ENCODE measurements around the gene SLC29A1. TPM values are rescaled to one million over a fixed set of nuclear protein-coding genes. Genes with fewer than 3 reads are reported as not detected.
A peak's percentile ranks its signal among the peaks of the same experiment; 100 is the strongest.

SLC29A1 gene
- total and polyA plus RNA-seq, 9 of the 15 experiments (the other 6 are each of a cell fraction or from before 2014, with no cell fraction given) = 18.9 to 170 (median 57.7) TPM

GRCh38 chr6:44202332-44202971 is 20.9 kb upstream of the SLC29A1 start:
- Histone ChIP-seq H3K27ac (ENCODE audit: extremely low read depth, low read depth, low read length) (no peak overlapping the region), H3K4me1 (replicated peaks in 1 of 2; ENCODE audit: control insufficient read depth in 2 of 2, insufficient read depth in 2 of 2, low read length in 2 of 2) (peaks cover 34 to 47% of the 10 kb centered on the region in 2 experiments), H3K9me3 (replicated peaks; ENCODE audit: control insufficient read depth, insufficient read depth, low read depth, low read length) (no peaks in the 10 kb centered on the region), H3K4me3 (no peak overlapping the region), H3K9me1 (ENCODE audit: control insufficient read depth, insufficient read depth, low read length) (no peaks in the 10 kb centered on the region), H2AFZ (ENCODE audit: low read depth, low read length) (peak overlapping the region; percentile 91), H3K36me3 (ENCODE audit: control insufficient read depth, insufficient read depth, low read length) (no peaks in the 10 kb centered on the region), H3K9ac (ENCODE audit: insufficient read depth in 1 of 2, low read depth in 2 of 2, low read length in 2 of 2) (peak overlapping the region; percentile 46 to 82; a peak in 2 of 4 replicates), H3K79me2 (ENCODE audit: control insufficient read depth, insufficient read depth, low read length) (no peaks in the 10 kb centered on the region), H3K4me2 (ENCODE audit: insufficient read depth, low read length) (0 out of 2 replicates have a peak overlapping the region, but pooled peaks have one; percentile 54), H4K20me1 (replicated peaks; ENCODE audit: control insufficient read depth, insufficient read depth, low read length) (no peaks in the 10 kb centered on the region), H3K27me3 (ENCODE audit: control insufficient read depth in 2 of 2, insufficient read depth in 2 of 2, low read length in 2 of 2) (no peaks in the 10 kb centered on the region)
- POLR2A ChIA-PET = interaction anchor here (0.9 to 3.0 kb wide), 6 partner anchors 10 to 52 kb away, joined by 3 to 23 read pairs (median 10); partner anchors contain the start of gene HSP90AB1
- no TSS peak for BruUV-seq (replicated peaks)
- intact Hi-C loops (cut with micrococcal nuclease) (no loop called here), in situ Hi-C loops (cut with MboI) (no loop called here)
- FAIRE-seq (no peak), DNase-seq (ENCODE audit: extremely low read depth in 1 of 4, low spot score in 3 of 4) (no peak), ATAC-seq (no peak)
- WGBS (ENCODE audit: insufficient coverage, low coverage, missing lambda C conversion rate) = 90% methylated on average over 4 of the region's 4 CpGs
- TF ChIP-seq ZNF184 (CRISPR knock-in tag; IDR thresholded peaks at IDR 0.05) (no peak), FOS (IDR thresholded peaks at IDR 0.05; ENCODE audit: extremely low read depth, insufficient read length) (no peak), RCOR1 (IDR thresholded peaks at IDR 0.05; ENCODE audit: borderline replicate concordance in 1 of 2, low read depth in 2 of 2, low read length in 2 of 2) (no peak), NR4A1 (CRISPR knock-in tag; IDR thresholded peaks at IDR 0.05) (no peak), NR4A1 (tag; IDR thresholded peaks at IDR 0.05) (no peak)
- CTCF ChIA-PET (ENCODE audit: low intra/inter-chr PET ratio) = no interaction called here
